Lower leg skin (tissue), 3 donors: ENCODE data around the gene NEURL1.

ENCODE experiments used
- POLR2A ChIP-seq, 2 donors: fragments of 450-650 bp; IDR thresholded peaks; one replicate each; pipeline ENCODE4 v1.6.1; 2016 to 2017; ENCODE audit warnings: antibody characterized with exemption in 2 of 2, mild to moderate bottlenecking in 1 of 2, moderate library complexity in 1 of 2
- TF ChIP-seq, protein P1 (sequence below), 3 donors: fragments of 450-650 bp; IDR thresholded peaks; one replicate each; pipeline ENCODE4 v1.5.1; 2016; ENCODE audit warnings: antibody characterized with exemption in 3 of 3, mild to moderate bottlenecking in 3 of 3, moderate library complexity in 2 of 3

DNA sequence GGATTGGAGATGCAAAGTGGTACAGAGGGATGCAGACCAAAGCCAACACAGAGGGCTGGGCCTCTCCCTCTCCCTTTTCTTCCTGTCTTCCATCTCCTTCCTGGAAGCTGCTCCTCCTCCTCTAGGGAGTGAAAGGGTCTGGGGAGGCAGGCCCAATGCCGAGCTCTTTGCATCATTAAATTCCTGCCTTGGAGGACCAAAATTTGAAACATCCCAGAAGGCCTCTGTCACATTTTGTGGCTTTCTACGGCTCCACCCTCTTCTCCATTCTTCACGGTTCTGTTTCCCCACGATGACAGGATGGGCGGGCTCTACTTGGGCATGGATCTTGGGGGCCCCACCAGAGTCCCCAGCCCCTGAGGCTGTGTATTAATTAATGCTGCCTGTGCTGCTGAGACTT, 76.4 kb downstream of the NEURL1 start:
- no peak for TF ChIP-seq POLR2A (IDR thresholded peaks at IDR 0.05)
- TF ChIP-seq, protein P1, sequence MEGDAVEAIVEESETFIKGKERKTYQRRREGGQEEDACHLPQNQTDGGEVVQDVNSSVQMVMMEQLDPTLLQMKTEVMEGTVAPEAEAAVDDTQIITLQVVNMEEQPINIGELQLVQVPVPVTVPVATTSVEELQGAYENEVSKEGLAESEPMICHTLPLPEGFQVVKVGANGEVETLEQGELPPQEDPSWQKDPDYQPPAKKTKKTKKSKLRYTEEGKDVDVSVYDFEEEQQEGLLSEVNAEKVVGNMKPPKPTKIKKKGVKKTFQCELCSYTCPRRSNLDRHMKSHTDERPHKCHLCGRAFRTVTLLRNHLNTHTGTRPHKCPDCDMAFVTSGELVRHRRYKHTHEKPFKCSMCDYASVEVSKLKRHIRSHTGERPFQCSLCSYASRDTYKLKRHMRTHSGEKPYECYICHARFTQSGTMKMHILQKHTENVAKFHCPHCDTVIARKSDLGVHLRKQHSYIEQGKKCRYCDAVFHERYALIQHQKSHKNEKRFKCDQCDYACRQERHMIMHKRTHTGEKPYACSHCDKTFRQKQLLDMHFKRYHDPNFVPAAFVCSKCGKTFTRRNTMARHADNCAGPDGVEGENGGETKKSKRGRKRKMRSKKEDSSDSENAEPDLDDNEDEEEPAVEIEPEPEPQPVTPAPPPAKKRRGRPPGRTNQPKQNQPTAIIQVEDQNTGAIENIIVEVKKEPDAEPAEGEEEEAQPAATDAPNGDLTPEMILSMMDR (IDR thresholded peaks at IDR 0.05) = no peak
